ENCODE data around the gene POLR1A.

POLR1A gene

DNA sequence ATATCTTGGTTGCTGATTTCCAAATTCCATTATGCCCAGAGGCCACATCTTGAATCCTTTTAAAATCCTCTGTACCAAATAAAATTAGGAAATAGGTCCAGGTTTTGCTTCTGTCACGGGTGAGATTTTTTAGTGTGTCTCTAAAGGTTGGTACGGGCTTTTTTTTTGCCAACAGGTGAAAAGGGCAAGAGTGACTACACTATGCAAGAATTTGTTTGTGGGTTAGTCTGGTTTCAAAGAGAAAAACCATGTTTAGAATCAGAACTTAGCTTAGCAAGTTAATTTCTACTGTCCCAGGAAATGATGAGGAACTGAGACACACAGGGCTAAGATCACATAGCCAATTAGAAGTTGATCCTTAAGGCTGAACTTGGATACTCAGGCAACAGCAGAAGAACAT, 41.7 kb downstream of the POLR1A start:
- peak; percentile 90 for DNase-seq (ENCODE audit: low read depth)

- peak; percentile 88 for DNase-seq (ENCODE audit: low read depth)
These were observed 43.6 kb downstream of the POLR1A start for GRCh38 chr2:86062043-86062442.

DNA sequence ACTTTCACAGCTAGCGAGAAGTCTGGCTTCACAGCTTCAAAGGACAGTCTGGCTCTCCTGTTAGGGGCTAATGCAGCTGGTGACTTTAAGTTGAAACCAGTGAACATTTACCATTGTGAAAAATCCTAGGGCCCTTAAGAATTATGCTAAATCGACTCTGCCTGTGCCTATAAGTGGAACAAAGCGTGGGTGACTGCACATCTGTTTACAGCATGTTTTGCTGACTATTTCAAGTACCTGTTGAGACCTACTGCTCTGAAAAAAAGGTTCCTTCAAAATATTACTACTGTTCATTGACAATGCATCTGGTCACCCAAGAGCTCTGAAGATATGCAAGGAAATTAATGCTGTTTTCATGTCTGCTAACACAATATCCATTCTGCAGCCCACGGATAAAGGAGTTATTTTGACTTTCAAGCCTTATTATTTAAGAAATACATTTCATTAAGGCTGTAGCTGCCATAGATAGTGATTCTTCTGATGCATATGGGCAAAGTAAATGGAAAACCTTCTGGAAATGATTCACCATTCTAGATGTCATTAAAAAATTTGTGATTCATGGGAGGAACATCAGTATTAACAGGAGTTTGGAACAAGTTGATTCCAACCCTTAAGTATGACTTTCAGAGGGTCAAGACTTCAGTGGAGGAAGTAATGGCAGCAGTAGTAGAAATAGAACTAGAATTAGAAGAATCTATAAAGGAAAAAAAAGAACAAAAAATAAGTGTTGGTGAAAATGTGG, 48.9 kb downstream of the POLR1A start:
- no peak for DNase-seq (ENCODE audit: low read depth)

- DNase-seq (ENCODE audit: low read depth): no peak
These were observed 50.4 kb downstream of the POLR1A start for GRCh38 chr2:86055314-86055713.

- no peak for DNase-seq (ENCODE audit: low read depth)
These were observed 51.1 kb downstream of the POLR1A start for GRCh38 chr2:86054535-86055082.

DNA sequence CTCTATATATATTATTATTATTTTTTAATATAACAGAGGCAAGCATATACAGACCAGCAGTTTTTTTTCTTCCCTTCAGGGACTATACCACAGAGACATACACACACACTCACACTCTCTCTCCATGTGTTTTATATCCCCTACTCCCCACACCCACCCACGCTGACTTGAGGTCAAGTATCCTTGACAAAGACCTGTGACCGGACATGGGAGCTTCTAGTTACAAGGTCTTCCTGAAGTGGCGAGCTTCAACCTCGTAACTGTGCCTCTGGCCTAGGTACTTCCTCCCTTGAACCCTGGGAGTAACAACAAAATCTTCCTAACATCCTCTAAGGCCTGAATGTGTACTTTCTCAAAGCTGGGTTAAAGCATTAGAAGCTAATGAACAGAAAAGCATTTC, 52.5 kb downstream of the POLR1A start:
- DNase-seq (ENCODE audit: low read depth): no peak

- DNase-seq (ENCODE audit: low read depth): no peak
These were observed 53.0 kb downstream of the POLR1A start for GRCh38 chr2:86052676-86053075.

DNA sequence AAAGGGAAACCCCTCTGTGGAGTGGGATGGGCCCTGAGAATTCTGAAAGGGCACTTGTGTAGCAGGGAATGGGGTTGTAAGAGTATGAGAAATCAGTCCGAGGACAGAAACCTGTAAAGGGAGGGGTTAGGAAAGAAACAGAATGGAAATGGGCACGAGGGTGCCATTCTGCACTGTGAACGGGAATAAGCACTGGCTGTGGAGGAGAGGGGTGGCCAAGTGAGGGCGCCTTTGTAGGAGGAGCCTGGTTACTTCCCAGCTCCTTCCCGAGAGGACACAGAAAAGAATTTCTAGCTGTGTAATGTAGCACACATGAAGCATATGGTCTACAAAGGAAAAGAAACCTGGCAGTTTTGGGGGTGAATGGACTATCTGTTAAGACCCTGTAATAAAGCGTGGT, 53.4 kb downstream of the POLR1A start:
- no peak for DNase-seq (ENCODE audit: low read depth)

- DNase-seq (ENCODE audit: low read depth): no peak
These were observed 55.4 kb downstream of the POLR1A start for GRCh38 chr2:86050301-86050700.

- no peak for DNase-seq (ENCODE audit: low read depth)
These were observed 56.2 kb downstream of the POLR1A start for GRCh38 chr2:86049529-86049928.

DNA sequence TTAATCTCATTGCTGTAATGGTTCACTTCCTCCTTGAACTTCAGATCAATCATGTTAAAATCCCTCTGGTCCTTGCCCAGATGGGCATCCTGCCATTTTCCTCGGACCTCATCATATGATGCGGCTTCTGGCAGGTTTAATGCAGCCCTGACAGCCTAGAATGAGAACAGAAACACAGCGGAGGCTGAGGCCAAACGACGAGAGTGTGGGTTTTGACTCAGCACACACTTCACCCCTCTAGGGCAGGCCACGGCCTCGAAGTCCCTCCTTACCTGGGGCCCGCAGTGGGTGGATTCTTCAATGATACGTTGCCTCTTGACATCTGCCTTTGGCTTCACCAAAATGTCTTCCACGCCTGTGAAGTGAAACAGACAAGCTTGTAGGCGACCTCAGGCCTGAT, 56.8 kb downstream of the POLR1A start:
- DNase-seq (ENCODE audit: low read depth): no peak

- DNase-seq (ENCODE audit: low read depth): no peak
These were observed 57.3 kb downstream of the POLR1A start for GRCh38 chr2:86048383-86048701.

GRCh38 chr2:86047575-86048382, 57.9 kb downstream of the POLR1A start:
- DNase-seq (ENCODE audit: low read depth): no peak

DNA sequence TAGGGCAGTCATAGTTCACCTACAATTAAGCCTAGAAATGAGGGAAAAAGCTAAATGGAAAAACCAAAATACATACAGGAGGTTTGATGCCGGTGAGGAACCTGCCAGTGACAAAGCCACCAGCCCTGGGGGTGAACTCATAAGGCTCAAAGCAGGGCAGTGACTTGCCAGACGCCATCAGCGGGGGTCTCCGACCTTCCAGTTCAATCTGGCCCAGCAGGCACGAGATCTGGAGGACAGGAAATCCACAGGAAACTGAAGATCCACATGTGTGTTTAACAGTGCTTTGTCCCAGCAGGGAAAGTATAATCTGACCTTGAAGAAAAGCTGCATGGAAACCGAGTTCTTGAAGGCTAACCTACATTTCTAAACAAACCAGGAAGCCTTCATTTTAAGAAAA, 60.1 kb downstream of the POLR1A start:
- no peak for DNase-seq (ENCODE audit: low read depth)

DNA sequence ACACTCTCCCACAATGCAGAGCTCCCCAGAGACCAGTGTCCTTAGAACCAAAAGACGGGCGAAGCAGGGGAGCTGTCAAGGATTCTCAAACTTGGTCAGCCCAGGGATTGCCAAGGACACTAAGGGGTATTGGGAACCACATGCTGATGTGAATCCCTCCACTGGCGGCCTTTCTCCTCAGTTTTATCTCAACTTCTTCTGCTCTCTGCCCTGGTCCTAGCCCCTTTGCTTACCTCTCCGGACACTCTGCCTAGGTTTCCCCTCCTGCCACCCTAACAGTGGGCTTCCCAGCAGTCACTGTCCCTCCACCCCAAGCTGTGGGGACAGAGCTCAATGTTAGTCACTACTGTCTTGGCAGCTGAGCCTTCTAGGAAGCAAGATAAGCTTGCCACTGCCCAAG, 61.1 kb downstream of the POLR1A start:
- DNase-seq (ENCODE audit: low read depth): no peak

- no peak for DNase-seq (ENCODE audit: low read depth)
These were observed 61.6 kb downstream of the POLR1A start for GRCh38 chr2:86044045-86044444.

DNA sequence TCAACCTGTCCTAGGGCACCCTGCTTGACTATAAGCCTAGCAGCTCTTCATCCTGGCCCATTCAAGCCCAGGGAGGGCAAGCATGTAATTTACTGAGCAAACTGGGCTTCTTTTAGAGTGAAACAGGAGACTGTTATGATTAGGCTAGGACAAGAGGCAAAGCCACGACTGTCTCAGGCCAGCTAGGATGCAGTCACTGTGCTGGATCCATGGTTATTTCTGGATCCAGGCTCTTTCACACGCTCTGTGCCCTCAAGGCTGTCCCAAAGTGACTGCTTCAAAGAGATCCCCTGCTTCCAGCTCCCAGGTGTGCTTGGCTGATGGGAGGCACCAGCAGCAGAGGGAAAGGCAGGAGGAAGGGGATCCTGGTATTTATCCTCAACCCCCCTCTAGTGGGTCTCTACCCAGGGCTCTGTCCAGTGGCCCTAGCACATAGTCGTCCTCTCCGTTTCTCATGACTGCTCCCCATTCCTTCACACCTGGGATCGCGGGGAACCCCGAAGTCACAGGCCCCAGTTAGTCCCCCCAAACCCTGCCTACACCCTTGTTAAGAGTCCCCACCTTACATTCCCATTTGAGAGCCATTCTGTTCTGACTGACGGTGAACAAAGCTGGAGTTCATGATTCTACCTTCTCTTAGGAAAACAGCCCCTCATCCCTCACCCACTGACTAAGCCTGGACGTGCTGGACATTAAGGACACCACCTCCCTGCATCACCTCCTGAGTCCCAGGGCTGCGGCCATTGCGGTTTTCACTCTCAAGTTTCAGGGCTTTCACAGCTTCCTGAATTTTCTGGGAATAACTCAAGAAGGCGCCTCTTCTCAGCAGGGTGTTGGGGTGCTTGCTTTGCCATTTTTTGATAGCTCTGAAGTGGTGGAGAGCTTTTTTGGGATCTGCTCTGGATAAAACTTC, 63.2 kb downstream of the POLR1A start:
- DNase-seq (ENCODE audit: low read depth): no peak

GRCh38 chr2:86039963-86040655, 65.6 kb downstream of the POLR1A start:
- no peak for DNase-seq (ENCODE audit: low read depth)

DNA sequence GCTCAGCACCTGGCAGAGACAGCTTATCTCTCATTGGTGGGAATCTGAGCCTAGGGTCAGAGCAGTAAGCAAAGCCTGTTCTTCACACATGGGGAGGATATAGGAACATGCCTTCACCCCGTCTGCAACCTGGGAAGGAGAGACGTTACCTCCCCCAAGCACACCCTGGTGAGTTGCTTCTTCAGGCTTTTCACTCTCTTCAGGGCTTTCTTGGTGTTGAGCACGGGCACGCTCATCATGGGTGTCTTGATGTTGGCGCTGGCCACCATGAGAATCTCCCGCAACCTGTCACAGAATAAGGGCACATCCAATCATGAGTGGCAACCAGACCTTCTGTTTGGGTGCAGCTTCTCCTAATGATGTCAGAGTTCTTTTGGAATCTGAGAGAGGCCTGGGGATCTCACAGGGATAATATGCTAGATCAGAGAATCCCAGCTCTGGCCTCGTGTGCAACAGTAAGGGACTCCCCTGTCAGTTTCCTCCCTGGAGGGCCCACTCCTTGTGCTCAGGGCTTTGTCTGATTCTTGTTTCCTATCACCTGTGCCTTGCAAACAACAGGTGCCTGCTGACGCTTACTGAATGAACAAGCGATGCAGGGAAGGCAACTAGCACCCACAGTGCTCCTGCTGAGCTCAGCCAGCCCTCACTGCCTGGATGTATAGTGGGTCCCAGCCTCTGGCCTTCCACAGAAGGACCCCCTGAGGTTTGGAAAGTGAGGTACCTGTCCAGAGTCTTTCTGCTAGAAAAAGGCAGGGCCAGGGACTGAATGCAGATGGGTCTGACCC, 66.3 kb downstream of the POLR1A start:
- DNase-seq (ENCODE audit: low read depth): no peak

DNA sequence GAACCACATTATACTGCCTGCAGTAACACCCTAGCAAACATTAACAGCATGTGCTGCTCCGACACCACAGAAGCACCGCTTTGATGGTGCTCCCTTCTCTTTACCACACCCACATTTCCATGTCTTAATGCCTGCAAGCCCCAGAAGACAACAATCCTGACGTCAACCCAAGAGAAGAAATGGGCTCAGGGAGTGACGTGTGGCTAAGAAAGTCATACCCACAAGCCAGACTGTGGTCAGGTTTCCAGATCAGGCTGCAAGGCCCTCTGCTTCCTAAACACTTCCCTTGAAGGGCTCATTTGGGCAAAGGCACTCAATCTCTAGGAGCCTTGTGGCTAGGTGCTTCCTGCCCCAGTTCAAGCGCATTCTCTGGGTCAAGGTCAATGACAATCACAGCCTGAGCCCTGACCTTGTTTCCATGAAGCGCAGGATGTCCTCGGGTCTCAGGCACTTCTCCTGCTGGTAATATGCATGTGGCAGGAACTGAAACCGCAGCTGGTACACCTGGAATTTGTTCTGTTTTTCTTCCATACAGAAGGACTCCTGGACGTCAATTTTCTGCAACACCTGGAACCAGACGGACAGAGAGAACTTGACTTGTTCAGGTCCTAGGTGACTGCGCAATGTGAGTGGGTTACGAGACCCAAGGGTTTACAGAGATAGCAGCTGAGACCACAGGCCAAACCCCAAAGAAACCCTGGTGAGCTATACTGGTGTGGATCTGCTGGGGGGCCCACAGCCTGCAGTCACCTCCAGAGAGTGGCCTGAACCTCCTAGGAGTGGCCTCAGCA, 67.2 kb downstream of the POLR1A start:
- no peak for DNase-seq (ENCODE audit: low read depth)
